WTC11 (cell line): ENCODE measurements around the gene PCDH19. TPM values are rescaled to one million over a fixed set of nuclear protein-coding genes. Genes with fewer than 3 reads are reported as not detected.

ENCODE experiments used
- ATAC-seq: fragments of 200-7000 bp; cut with Tn5 transposase; 2 replicates; pipeline ENCODE4 v1.10.0; 2021; ENCODE audit warnings: mild to moderate bottlenecking, moderate library complexity
- CTCF ChIA-PET: fragments of 300-600 bp; sonication (Branson Sonifier 250); formaldehyde crosslinking; loops from one replicate; lab custom pipeline; 2021; ENCODE audit warnings: antibody characterized with exemption; lab: Charles Lee
- POLR2A ChIA-PET: fragments of 350-600 bp; sonication (Branson Sonifier 250); formaldehyde crosslinking; loops from one replicate; lab custom pipeline; 2021; ENCODE audit warnings: antibody characterized with exemption; lab: Charles Lee
- DNase-seq: peaks from one replicate; pipeline ENCODE4 v3.0.0; 2021; ENCODE audit warnings: low spot score
- H3K27ac Mint-ChIP-seq: 2 replicates; pipeline ENCODE4 v1.8.0; 2021; ENCODE audit warnings: mixed read lengths
- H3K27me3 Mint-ChIP-seq: 2 replicates; pipeline ENCODE4 v1.8.0; 2021; ENCODE audit warnings: low read depth, mild to moderate bottlenecking, moderate library complexity, mixed read lengths
- H3K36me3 Mint-ChIP-seq: 2 replicates; pipeline ENCODE4 v1.8.0; 2021; ENCODE audit warnings: mixed read lengths
- H3K4me1 Mint-ChIP-seq: 2 replicates; pipeline ENCODE4 v1.8.0; 2022; ENCODE audit warnings: mixed read lengths
- H3K4me3 Mint-ChIP-seq: 2 replicates; pipeline ENCODE4 v1.8.0; 2021; ENCODE audit warnings: mild to moderate bottlenecking, moderate library complexity, mixed read lengths
- H3K9me3 Mint-ChIP-seq: 2 replicates; pipeline ENCODE4 v1.8.0; 2021; ENCODE audit warnings: mixed read lengths
- ATF1 ChIP-seq: sonication (generic); formaldehyde crosslinking; IDR thresholded peaks from 2 replicates; pipeline ENCODE4 v1.8.1; 2023; ENCODE audit warnings: mild to moderate bottlenecking, moderate library complexity, missing genetic modification reagents
- CREB1 ChIP-seq: sonication (generic); formaldehyde crosslinking; IDR thresholded peaks from 2 replicates; pipeline ENCODE4 v1.8.0; 2023; ENCODE audit warnings: mild to moderate bottlenecking, missing genetic modification reagents
- ESRRA ChIP-seq: sonication (generic); formaldehyde crosslinking; IDR thresholded peaks from 2 replicates; pipeline ENCODE4 v1.8.1; 2022; ENCODE audit warnings: mild to moderate bottlenecking, missing genetic modification reagents, borderline replicate concordance
- GTF2I ChIP-seq: fragments of 250-450 bp; sonication (Bioruptor Pico); conservative IDR thresholded peaks from 2 replicates; pipeline ENCODE4 v1.4.0; 2021; ENCODE audit warnings: mild to moderate bottlenecking
- HMGA2 ChIP-seq: fragments of 250-450 bp; sonication (Bioruptor Pico); IDR thresholded peaks from 2 replicates; pipeline ENCODE4 v1.4.0; 2021; ENCODE audit warnings: mild to moderate bottlenecking, moderate library complexity
- JAZF1 ChIP-seq: fragments of 250-450 bp; sonication (Bioruptor Pico); IDR thresholded peaks from 2 replicates; pipeline ENCODE4 v1.9.0; 2021; ENCODE audit warnings: moderate library complexity, mild to moderate bottlenecking, inconsistent platforms
- NFYB ChIP-seq: sonication (generic); formaldehyde crosslinking; conservative IDR thresholded peaks from 2 replicates; pipeline ENCODE4 v1.8.0; 2022; ENCODE audit warnings: low read depth, missing genetic modification reagents
- NR1H2 ChIP-seq: sonication (generic); formaldehyde crosslinking; IDR thresholded peaks from 2 replicates; pipeline ENCODE4 v1.9.0; 2021; ENCODE audit warnings: mild to moderate bottlenecking, moderate library complexity, missing genetic modification reagents
- PRRX2 ChIP-seq: fragments of 250-450 bp; sonication (Bioruptor Pico); IDR thresholded peaks from 2 replicates; pipeline ENCODE4 v1.8.0; 2021; ENCODE audit warnings: mild to moderate bottlenecking
- SOX15 ChIP-seq: fragments of 250-450 bp; sonication (Bioruptor Pico); IDR thresholded peaks from 2 replicates; pipeline ENCODE4 v1.9.0; 2021; ENCODE audit warnings: mild to moderate bottlenecking
- SP1 ChIP-seq: sonication (generic); formaldehyde crosslinking; conservative IDR thresholded peaks from 2 replicates; pipeline ENCODE4 v1.8.1; 2022; ENCODE audit warnings: missing genetic modification reagents
- TP53 ChIP-seq: sonication (generic); formaldehyde crosslinking; IDR thresholded peaks from 2 replicates; pipeline ENCODE4 v1.8.1; 2023; ENCODE audit warnings: mild to moderate bottlenecking, missing genetic modification reagents
- ZNF121 ChIP-seq: sonication (generic); formaldehyde crosslinking; IDR thresholded peaks from 2 replicates; pipeline ENCODE4 v1.8.0; 2023; ENCODE audit warnings: missing genetic modification reagents
- ZNF263 ChIP-seq: sonication (generic); formaldehyde crosslinking; IDR thresholded peaks from 2 replicates; pipeline ENCODE4 v1.8.1; 2022; ENCODE audit warnings: low read depth, mild to moderate bottlenecking, moderate library complexity, missing genetic modification reagents
- total RNA-seq: library from RNA; stranded (reverse); gene quantifications from 3 replicates; pipeline ENCODE4 v1.2.3, GENCODE V29; 2021
- TF ChIP-seq, protein P1 (sequence below): sonication (generic); formaldehyde crosslinking; conservative IDR thresholded peaks from 2 replicates; pipeline ENCODE4 v1.8.1; 2022; ENCODE audit warnings: mild to moderate bottlenecking, missing genetic modification reagents
- TF ChIP-seq, protein P2 (sequence below): fragments of 250-450 bp; sonication (Bioruptor Pico); IDR thresholded peaks from 2 replicates; pipeline ENCODE4 v1.9.0; 2021; ENCODE audit warnings: mild to moderate bottlenecking
- TF ChIP-seq, protein P3 (sequence below): sonication (generic); formaldehyde crosslinking; IDR thresholded peaks from 2 replicates; pipeline ENCODE4 v1.8.1; 2022; ENCODE audit warnings: missing genetic modification reagents, borderline replicate concordance
- TF ChIP-seq, protein P4 (sequence below): sonication (generic); formaldehyde crosslinking; IDR thresholded peaks from 2 replicates; pipeline ENCODE4 v1.8.1; 2023; ENCODE audit warnings: mild to moderate bottlenecking, missing genetic modification reagents
- TF ChIP-seq, protein P5 (sequence below): fragments of 250-450 bp; sonication (Bioruptor Pico); IDR thresholded peaks from 2 replicates; pipeline ENCODE4 v2.1.2; 2022; ENCODE audit warnings: mild to moderate bottlenecking, moderate library complexity
- TF ChIP-seq, protein P6 (sequence below): sonication (generic); formaldehyde crosslinking; conservative IDR thresholded peaks from 2 replicates; pipeline ENCODE4 v1.8.1; 2023; ENCODE audit warnings: mild to moderate bottlenecking, low read depth, missing genetic modification reagents, moderate library complexity
- TF ChIP-seq, protein P7 (sequence below): sonication (generic); formaldehyde crosslinking; IDR thresholded peaks from 2 replicates; pipeline ENCODE4 v1.8.0; 2023; ENCODE audit warnings: mild to moderate bottlenecking, missing genetic modification reagents
- TF ChIP-seq, protein P8 (sequence below): sonication (generic); formaldehyde crosslinking; IDR thresholded peaks from 2 replicates; pipeline ENCODE4 v1.8.1; 2023; ENCODE audit warnings: mild to moderate bottlenecking, missing genetic modification reagents, moderate library complexity

The PCDH19 gene
- total RNA-seq, 1 experiment from 2014 or later: 1.5 TPM

DNA sequence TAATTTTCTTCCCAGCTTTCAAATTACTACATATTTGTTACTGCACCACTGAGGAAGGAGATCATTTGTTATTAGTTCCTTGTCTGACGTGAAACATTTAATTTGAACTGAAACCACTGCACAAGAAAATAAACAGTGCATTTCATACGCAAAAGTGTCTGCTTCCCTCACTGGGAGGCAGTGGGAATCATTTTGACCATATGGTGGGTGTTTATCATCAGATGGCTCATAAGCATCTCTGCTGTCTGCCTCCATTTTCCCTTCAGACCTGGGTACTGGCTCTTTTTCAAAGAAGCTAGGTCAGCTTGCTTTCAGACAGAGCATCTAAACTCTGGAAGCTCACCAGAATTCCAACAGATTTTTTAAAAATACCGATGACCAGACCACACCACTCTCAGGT lies 135.2 kb downstream of the PCDH19 start:
- no peak overlapping the region for H3K27ac Mint-ChIP-seq
- H3K27me3 Mint-ChIP-seq: no peaks in the 10 kb centered on the region
- ATAC-seq: no peak
- DNase-seq: no peak
- no peak overlapping the region for H3K4me3 Mint-ChIP-seq
- POLR2A ChIA-PET: no interaction called here
- H3K9me3 Mint-ChIP-seq: no peaks in the 10 kb centered on the region
- no peaks in the 10 kb centered on the region for H3K36me3 Mint-ChIP-seq
- CTCF ChIA-PET: no interaction called here
- no peaks in the 10 kb centered on the region for H3K4me1 Mint-ChIP-seq
- no peak for TF ChIP-seq CREB1 (CRISPR knock-in tag)
- no peak for TF ChIP-seq ATF1 (CRISPR knock-in tag)
- TF ChIP-seq, protein P1, sequence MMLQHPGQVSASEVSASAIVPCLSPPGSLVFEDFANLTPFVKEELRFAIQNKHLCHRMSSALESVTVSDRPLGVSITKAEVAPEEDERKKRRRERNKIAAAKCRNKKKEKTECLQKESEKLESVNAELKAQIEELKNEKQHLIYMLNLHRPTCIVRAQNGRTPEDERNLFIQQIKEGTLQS (CRISPR knock-in tag): no peak
- no peak for TF ChIP-seq SP1
- no peak for TF ChIP-seq NFYB
- TF ChIP-seq, protein P2, sequence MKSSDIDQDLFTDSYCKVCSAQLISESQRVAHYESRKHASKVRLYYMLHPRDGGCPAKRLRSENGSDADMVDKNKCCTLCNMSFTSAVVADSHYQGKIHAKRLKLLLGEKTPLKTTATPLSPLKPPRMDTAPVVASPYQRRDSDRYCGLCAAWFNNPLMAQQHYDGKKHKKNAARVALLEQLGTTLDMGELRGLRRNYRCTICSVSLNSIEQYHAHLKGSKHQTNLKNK (CRISPR knock-in tag): no peak
- no peak for TF ChIP-seq ESRRA (CRISPR knock-in tag)
- TF ChIP-seq, protein P3, sequence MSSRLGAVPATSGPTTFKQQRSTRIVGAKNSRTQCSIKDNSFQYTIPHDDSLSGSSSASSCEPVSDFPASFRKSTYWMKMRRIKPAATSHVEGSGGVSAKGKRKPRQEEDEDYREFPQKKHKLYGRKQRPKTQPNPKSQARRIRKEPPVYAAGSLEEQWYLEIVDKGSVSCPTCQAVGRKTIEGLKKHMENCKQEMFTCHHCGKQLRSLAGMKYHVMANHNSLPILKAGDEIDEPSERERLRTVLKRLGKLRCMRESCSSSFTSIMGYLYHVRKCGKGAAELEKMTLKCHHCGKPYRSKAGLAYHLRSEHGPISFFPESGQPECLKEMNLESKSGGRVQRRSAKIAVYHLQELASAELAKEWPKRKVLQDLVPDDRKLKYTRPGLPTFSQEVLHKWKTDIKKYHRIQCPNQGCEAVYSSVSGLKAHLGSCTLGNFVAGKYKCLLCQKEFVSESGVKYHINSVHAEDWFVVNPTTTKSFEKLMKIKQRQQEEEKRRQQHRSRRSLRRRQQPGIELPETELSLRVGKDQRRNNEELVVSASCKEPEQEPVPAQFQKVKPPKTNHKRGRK: no peak

DNA sequence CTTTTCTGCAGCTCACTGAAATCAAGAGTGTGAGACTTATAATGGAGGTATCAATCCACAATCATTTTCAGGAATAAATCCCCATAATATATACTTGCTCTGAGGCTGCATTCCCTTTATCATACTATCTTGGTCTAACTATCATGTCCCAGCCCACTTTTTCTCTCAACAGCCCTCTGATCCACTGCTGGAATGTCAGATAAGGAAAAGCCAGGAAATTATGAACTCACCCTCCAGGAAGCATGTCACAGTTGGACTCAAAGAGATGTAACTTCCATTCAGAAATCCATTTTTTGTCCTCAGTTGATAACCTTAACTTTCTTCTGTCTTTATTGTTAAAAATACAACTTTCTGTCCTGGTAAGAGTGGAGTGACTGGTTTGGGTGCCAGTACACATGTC lies 144.9 kb downstream of the PCDH19 start:
- no peak for DNase-seq
- CTCF ChIA-PET: no interaction called here
- Mint-ChIP-seq H3K4me1 (no peaks in the 10 kb centered on the region), H3K36me3 (no peaks in the 10 kb centered on the region), H3K9me3 (0 out of 2 replicates have a peak, but pooled peaks cover 4% of the 10 kb centered on the region)
- TF ChIP-seq TP53 (CRISPR knock-in tag): no peak
- TF ChIP-seq, all 79 proteins: peak for 0
- POLR2A ChIA-PET: no interaction called here
- no peaks in the 10 kb centered on the region; the same call in 1 of the 2 replicates for H3K27me3 Mint-ChIP-seq
- no peak for ATAC-seq
- no peak overlapping the region for H3K27ac Mint-ChIP-seq
- H3K4me3 Mint-ChIP-seq: no peak overlapping the region

DNA sequence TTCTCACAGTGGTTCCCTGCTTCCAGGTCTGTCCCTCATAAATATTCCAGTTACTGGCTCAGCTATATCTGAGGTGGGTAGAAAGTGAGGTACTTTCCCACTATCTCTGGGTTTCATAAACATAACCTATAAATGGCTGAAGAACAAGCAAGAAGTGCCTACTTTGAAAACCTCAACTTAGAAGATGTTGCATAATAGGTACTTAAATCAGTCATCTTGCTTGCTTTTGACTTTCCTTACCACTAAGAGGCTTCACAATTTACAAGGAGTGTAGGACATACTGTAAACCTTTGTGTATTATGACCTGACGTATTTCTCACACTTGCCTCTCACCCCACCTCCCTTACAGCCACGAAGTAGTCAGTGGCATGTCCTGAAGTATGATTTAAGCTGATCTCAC lies 145.9 kb downstream of the PCDH19 start:
- Mint-ChIP-seq H3K36me3 (no peaks in the 10 kb centered on the region), H3K4me1 (no peaks in the 10 kb centered on the region), H3K27ac (no peak overlapping the region), H3K4me3 (no peak overlapping the region), H3K9me3 (0 out of 2 replicates have a peak, but pooled peaks cover 4% of the 10 kb centered on the region), H3K27me3 (no peaks in the 10 kb centered on the region; the same call in 1 of the 2 replicates)
- ATAC-seq (no peak), DNase-seq (no peak)
- CTCF ChIA-PET: no interaction called here
- POLR2A ChIA-PET: no interaction called here
- TF ChIP-seq ZNF263: no peak
- TF ChIP-seq, protein P4, sequence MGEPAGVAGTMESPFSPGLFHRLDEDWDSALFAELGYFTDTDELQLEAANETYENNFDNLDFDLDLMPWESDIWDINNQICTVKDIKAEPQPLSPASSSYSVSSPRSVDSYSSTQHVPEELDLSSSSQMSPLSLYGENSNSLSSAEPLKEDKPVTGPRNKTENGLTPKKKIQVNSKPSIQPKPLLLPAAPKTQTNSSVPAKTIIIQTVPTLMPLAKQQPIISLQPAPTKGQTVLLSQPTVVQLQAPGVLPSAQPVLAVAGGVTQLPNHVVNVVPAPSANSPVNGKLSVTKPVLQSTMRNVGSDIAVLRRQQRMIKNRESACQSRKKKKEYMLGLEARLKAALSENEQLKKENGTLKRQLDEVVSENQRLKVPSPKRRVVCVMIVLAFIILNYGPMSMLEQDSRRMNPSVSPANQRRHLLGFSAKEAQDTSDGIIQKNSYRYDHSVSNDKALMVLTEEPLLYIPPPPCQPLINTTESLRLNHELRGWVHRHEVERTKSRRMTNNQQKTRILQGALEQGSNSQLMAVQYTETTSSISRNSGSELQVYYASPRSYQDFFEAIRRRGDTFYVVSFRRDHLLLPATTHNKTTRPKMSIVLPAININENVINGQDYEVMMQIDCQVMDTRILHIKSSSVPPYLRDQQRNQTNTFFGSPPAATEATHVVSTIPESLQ (CRISPR knock-in tag): no peak
- no peak for TF ChIP-seq HMGA2 (CRISPR knock-in tag)
- TF ChIP-seq SOX15 (CRISPR knock-in tag): no peak
- TF ChIP-seq, protein P5, sequence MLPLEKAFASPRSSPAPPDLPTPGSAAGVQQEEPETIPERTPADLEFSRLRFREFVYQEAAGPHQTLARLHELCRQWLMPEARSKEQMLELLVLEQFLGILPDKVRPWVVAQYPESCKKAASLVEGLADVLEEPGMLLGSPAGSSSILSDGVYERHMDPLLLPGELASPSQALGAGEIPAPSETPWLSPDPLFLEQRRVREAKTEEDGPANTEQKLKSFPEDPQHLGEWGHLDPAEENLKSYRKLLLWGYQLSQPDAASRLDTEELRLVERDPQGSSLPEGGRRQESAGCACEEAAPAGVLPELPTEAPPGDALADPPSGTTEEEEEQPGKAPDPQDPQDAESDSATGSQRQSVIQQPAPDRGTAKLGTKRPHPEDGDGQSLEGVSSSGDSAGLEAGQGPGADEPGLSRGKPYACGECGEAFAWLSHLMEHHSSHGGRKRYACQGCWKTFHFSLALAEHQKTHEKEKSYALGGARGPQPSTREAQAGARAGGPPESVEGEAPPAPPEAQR (CRISPR knock-in tag): no peak
- no peak for TF ChIP-seq NR1H2 (CRISPR knock-in tag)
- TF ChIP-seq, protein P6, sequence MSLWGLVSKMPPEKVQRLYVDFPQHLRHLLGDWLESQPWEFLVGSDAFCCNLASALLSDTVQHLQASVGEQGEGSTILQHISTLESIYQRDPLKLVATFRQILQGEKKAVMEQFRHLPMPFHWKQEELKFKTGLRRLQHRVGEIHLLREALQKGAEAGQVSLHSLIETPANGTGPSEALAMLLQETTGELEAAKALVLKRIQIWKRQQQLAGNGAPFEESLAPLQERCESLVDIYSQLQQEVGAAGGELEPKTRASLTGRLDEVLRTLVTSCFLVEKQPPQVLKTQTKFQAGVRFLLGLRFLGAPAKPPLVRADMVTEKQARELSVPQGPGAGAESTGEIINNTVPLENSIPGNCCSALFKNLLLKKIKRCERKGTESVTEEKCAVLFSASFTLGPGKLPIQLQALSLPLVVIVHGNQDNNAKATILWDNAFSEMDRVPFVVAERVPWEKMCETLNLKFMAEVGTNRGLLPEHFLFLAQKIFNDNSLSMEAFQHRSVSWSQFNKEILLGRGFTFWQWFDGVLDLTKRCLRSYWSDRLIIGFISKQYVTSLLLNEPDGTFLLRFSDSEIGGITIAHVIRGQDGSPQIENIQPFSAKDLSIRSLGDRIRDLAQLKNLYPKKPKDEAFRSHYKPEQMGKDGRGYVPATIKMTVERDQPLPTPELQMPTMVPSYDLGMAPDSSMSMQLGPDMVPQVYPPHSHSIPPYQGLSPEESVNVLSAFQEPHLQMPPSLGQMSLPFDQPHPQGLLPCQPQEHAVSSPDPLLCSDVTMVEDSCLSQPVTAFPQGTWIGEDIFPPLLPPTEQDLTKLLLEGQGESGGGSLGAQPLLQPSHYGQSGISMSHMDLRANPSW (CRISPR knock-in tag): no peak
- TF ChIP-seq, protein P7, sequence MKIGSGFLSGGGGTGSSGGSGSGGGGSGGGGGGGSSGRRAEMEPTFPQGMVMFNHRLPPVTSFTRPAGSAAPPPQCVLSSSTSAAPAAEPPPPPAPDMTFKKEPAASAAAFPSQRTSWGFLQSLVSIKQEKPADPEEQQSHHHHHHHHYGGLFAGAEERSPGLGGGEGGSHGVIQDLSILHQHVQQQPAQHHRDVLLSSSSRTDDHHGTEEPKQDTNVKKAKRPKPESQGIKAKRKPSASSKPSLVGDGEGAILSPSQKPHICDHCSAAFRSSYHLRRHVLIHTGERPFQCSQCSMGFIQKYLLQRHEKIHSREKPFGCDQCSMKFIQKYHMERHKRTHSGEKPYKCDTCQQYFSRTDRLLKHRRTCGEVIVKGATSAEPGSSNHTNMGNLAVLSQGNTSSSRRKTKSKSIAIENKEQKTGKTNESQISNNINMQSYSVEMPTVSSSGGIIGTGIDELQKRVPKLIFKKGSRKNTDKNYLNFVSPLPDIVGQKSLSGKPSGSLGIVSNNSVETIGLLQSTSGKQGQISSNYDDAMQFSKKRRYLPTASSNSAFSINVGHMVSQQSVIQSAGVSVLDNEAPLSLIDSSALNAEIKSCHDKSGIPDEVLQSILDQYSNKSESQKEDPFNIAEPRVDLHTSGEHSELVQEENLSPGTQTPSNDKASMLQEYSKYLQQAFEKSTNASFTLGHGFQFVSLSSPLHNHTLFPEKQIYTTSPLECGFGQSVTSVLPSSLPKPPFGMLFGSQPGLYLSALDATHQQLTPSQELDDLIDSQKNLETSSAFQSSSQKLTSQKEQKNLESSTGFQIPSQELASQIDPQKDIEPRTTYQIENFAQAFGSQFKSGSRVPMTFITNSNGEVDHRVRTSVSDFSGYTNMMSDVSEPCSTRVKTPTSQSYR (CRISPR knock-in tag): no peak
- TF ChIP-seq JAZF1: no peak
- no peak for TF ChIP-seq PRRX2 (CRISPR knock-in tag)
- TF ChIP-seq GTF2I (CRISPR knock-in tag): no peak
- TF ChIP-seq ZNF121: no peak
- TF ChIP-seq, protein P8, sequence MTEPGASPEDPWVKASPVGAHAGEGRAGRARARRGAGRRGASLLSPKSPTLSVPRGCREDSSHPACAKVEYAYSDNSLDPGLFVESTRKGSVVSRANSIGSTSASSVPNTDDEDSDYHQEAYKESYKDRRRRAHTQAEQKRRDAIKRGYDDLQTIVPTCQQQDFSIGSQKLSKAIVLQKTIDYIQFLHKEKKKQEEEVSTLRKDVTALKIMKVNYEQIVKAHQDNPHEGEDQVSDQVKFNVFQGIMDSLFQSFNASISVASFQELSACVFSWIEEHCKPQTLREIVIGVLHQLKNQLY (CRISPR knock-in tag): no peak
- TF ChIP-seq CREB1 (CRISPR knock-in tag): no peak
